RWPE1 (cell line): ENCODE data around the gene ZNF701.
"Not testable (repeated sequence)": the region's sequence is repeated elsewhere in the genome, so short reads cannot be mapped to it uniquely, and the experiment has no call there.

Experiments used
- CTCF ChIA-PET: fragments of 350-600 bp; sonication (Branson Sonifier 250); formaldehyde crosslinking; extraction: SDS; loops from one replicate; lab custom pipeline; 2021; lab: Yijun Ruan, JAX
- POLR2A ChIA-PET: fragments of 400-600 bp; formaldehyde crosslinking; extraction: SDS; loops from one replicate; lab custom pipeline; 2020; ENCODE audit warnings: antibody characterized with exemption; ENCODE audit not compliant: low non-redundant PET; lab: Yijun Ruan, JAX
- DNase-seq: peaks from one replicate; pipeline ENCODE4 v3.0.0; 2012; ENCODE audit warnings: low spot score
- H3K27ac ChIP-seq: fragments of 450-650 bp; 2 replicates; pipeline ENCODE4 v1.5.1; 2017
- TF ChIP-seq, protein P1 (sequence below): fragments of 450-650 bp; conservative IDR thresholded peaks from 2 replicates; pipeline ENCODE4 v1.5.1; 2017; ENCODE audit warnings: low read depth, mild to moderate bottlenecking

Gene ZNF701

DNA sequence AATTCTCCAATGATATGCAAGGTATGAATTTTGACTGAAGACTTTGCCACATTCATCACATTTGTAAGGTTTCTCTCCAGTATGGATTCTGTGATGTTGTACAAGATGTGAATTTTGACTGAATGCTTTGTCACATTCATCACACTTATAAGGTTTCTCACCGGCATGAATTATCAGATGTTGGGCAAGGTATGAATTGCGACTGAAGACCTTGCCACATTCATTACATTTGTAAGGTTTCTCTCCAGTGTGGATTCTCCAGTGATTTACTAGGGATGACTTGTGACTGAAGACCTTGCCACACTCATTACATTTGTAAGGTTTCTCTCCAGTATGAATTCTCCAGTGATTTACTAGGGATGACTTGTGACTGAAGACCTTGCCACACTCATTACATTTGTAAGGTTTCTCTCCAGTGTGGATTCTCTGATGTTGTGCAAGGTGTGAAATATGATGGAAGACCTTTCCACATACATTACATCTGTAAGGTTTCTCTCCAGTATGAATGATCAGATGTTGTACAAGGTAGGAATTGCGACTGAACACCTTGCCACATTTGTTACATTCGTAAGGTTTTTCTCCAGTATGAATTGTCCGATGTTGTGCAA is 43.3 kb downstream of the ZNF701 start:
- ChIA-PET POLR2A (no interaction called here), CTCF (no interaction called here)
- H3K27ac ChIP-seq: no peak overlapping the region
- TF ChIP-seq, protein P1, sequence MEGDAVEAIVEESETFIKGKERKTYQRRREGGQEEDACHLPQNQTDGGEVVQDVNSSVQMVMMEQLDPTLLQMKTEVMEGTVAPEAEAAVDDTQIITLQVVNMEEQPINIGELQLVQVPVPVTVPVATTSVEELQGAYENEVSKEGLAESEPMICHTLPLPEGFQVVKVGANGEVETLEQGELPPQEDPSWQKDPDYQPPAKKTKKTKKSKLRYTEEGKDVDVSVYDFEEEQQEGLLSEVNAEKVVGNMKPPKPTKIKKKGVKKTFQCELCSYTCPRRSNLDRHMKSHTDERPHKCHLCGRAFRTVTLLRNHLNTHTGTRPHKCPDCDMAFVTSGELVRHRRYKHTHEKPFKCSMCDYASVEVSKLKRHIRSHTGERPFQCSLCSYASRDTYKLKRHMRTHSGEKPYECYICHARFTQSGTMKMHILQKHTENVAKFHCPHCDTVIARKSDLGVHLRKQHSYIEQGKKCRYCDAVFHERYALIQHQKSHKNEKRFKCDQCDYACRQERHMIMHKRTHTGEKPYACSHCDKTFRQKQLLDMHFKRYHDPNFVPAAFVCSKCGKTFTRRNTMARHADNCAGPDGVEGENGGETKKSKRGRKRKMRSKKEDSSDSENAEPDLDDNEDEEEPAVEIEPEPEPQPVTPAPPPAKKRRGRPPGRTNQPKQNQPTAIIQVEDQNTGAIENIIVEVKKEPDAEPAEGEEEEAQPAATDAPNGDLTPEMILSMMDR: no peak
- no peak for DNase-seq

DNA sequence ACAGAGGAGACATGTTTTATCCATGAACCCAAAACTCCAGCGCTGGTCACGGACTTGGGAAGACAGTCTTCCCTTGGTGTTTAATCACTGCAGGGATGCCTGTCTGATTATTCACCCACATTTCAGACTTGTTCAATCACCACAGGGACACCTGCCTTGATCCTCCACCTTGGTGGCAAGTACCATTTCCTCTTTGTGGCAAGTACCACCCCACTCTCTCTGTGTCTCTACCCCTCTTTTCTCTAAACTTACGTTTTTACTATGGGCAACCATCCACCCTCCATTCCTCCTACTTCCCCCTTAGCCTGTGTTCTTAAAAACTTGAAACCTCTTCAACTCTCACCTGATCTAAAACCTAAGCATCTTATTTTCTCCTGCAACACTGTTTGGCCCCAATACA is 51.3 kb downstream of the ZNF701 start:
- H3K27ac ChIP-seq: no peak overlapping the region
- no peak for DNase-seq
- TF ChIP-seq, protein P1: no peak
- POLR2A ChIA-PET: no interaction called here
- CTCF ChIA-PET: no interaction called here

DNA sequence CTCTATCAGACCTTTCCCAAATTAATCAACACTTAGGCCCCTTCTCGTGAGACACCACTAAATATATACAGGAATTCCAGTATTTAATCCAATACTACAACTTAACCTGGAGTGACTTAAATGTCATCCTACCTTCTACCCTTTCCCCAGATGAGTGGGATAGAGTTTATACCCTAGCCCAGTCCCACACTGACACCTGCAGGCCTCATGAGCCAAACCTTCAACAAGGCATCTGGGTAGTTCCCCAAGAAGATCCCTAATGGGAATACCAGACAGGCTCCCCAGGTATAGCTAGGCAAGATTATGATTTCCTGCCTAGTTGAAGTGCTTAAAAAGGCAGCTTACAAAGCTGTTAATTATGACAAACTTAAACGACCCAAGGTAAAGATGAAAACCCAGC is 52.2 kb downstream of the ZNF701 start:
- ChIA-PET CTCF (interaction anchor here (0.6 kb wide), 1 partner anchor 374 kb away, joined by 4 read pairs; no protein-coding TSS in a partner anchor), POLR2A (no interaction called here)
- no peak for DNase-seq
- TF ChIP-seq, protein P1: no peak
- no peak overlapping the region for H3K27ac ChIP-seq

DNA sequence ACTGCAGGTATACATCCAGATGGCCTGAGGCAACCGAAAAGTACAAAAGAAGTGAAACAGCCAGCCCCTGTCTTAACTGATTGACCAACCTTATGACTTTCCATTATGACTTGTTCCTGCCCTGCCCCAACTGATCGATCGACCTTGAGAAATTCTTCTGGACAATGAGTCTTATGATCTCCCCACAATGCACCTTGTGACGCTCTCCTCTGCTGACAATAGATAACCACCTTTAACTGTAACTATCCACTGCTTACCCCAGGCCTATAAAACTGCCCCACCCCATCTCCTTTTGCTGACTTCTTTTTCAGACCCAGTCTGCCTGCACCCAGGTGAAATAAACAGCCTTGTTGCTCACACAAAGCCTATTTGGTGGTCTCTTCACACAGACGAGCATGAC is 56.8 kb downstream of the ZNF701 start:
- POLR2A ChIA-PET: no interaction called here

DNA sequence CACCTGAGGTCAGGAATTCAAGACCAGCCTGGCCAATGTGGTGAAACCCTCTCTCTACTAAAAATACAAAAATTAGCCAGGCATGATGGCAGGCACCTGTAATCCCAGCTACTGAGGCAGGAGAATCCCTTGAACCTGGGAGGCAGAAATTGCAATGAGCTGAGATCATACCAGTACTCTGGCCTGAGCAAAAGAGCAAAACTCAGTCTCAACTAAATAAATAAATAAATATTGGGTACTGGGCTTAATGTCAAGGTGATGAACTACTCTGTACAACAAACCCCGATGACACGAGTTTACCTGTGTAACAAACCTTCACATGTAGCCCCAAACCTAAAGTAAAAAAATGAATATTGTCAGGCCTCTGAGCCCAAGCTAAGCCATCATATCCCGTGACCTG is 57.4 kb downstream of the ZNF701 start:
- POLR2A ChIA-PET, DNase-seq: not testable (repeated sequence)
- CTCF ChIA-PET: interaction anchor here (0.6 kb wide), 1 partner anchor 29 kb away, joined by 3 read pairs; no protein-coding TSS in a partner anchor

More for the DNA sequence above, 56.8 kb downstream of the ZNF701 start:
- TF ChIP-seq, protein P1: no peak
- CTCF ChIA-PET: no interaction called here
- no peak overlapping the region for H3K27ac ChIP-seq
- no peak for DNase-seq

DNA sequence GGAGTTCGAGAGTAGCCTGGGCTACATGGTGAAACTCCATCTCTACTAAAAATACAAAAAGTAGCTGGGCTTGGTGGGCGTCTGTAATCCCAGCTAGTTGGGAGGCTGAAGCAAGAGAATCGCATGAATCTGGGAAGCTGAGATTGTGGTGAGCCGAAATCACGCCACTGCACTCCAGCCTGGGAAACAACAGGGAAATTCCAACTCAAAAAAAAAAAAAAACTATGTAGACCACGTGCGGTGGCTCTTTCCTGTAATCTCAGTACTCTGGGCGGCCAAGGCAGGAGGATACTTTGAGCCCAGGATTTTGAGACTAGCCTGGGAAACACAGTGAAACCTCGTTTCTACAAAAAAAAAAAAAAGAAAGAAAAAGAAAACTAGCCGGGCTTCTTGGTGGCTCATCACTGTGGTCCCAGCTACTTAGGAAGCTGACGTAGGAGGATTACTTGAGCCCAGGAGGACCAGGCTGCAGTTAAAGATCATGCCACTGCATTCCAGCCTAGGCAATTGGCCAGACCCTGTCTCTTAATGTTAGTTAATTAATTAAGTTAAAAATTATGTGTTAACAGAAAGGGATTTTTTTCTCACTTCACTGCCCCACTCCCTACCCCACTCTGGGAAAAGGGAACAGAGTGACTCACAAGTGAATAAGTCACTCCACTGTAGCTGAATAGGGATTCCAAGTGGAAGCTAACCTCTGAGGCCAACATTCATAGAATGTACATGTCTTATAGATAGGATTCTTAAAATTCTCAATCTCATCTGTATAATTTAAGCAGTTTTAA is 65.9 kb downstream of the ZNF701 start:
- no peak overlapping the region for H3K27ac ChIP-seq
- no peak for DNase-seq
- CTCF ChIA-PET: no interaction called here
- TF ChIP-seq, protein P1: no peak
- POLR2A ChIA-PET: no interaction called here

More for the DNA sequence above, 57.4 kb downstream of the ZNF701 start:
- H3K27ac ChIP-seq: not testable (repeated sequence)
